WTC11 (cell line): ENCODE data around the gene ZBTB7C. TPM values are rescaled to one million over a fixed set of nuclear protein-coding genes. Genes with fewer than 3 reads are reported as not detected.

Experiments used
- EMX1 ChIP-seq: fragments of 250-450 bp; sonication (Bioruptor Pico); IDR thresholded peaks from 2 replicates; pipeline ENCODE4 v1.8.0; 2021; ENCODE audit warnings: mild to moderate bottlenecking
- GRHL2 ChIP-seq: fragments of 250-450 bp; sonication (Bioruptor Pico); IDR thresholded peaks from 2 replicates; pipeline ENCODE4 v1.8.0; 2022; ENCODE audit warnings: mild to moderate bottlenecking, moderate library complexity; ENCODE audit not compliant: insufficient replicate concordance, severe bottlenecking
- OVOL2 ChIP-seq: fragments of 250-450 bp; sonication (Bioruptor Pico); IDR thresholded peaks from 2 replicates; pipeline ENCODE4 v1.9.0; 2021; ENCODE audit warnings: mild to moderate bottlenecking, borderline replicate concordance
- ZNF121 ChIP-seq: sonication (generic); formaldehyde crosslinking; IDR thresholded peaks from 2 replicates; pipeline ENCODE4 v1.8.0; 2023; ENCODE audit warnings: missing genetic modification reagents
- ZNF396 ChIP-seq: fragments of 250-450 bp; sonication (Bioruptor Pico); IDR thresholded peaks from 2 replicates; pipeline ENCODE4 v1.8.0; 2021; ENCODE audit warnings: mild to moderate bottlenecking, moderate library complexity, borderline replicate concordance
- ZNF416 ChIP-seq: fragments of 250-450 bp; sonication (Bioruptor Pico); IDR thresholded peaks from 2 replicates; pipeline ENCODE4 v1.9.0; 2021; ENCODE audit warnings: mild to moderate bottlenecking, inconsistent platforms
- total RNA-seq: library from RNA; stranded (reverse); gene quantifications from 3 replicates; pipeline ENCODE4 v1.2.3, GENCODE V29; 2021
- TF ChIP-seq, protein P1 (sequence below): fragments of 250-450 bp; sonication (Bioruptor Pico); IDR thresholded peaks from 2 replicates; pipeline ENCODE4 v1.9.0; 2021; ENCODE audit warnings: mild to moderate bottlenecking, borderline replicate concordance
- TF ChIP-seq, protein P2 (sequence below): fragments of 250-450 bp; sonication (Bioruptor Pico); conservative IDR thresholded peaks from 2 replicates; pipeline ENCODE4 v1.9.0; 2021; ENCODE audit warnings: mild to moderate bottlenecking
- TF ChIP-seq, protein P3 (sequence below): sonication (generic); formaldehyde crosslinking; IDR thresholded peaks from 2 replicates; pipeline ENCODE4 v1.8.1; 2022; ENCODE audit warnings: mild to moderate bottlenecking, missing genetic modification reagents, moderate library complexity, borderline replicate concordance
- TF ChIP-seq, protein P4 (sequence below): sonication (generic); formaldehyde crosslinking; IDR thresholded peaks from 2 replicates; pipeline ENCODE4 v1.8.0; 2023; ENCODE audit warnings: mild to moderate bottlenecking, missing genetic modification reagents
- TF ChIP-seq, protein P5 (sequence below): sonication (generic); formaldehyde crosslinking; IDR thresholded peaks from 2 replicates; pipeline ENCODE4 v1.8.1; 2023; ENCODE audit warnings: mild to moderate bottlenecking, missing genetic modification reagents
- TF ChIP-seq, protein P6 (sequence below): sonication (generic); formaldehyde crosslinking; IDR thresholded peaks from 2 replicates; pipeline ENCODE4 v1.8.0; 2022; ENCODE audit warnings: mild to moderate bottlenecking, missing genetic modification reagents

ZBTB7C gene
- total RNA-seq, 1 experiment from 2014 or later = 0.48 TPM

DNA sequence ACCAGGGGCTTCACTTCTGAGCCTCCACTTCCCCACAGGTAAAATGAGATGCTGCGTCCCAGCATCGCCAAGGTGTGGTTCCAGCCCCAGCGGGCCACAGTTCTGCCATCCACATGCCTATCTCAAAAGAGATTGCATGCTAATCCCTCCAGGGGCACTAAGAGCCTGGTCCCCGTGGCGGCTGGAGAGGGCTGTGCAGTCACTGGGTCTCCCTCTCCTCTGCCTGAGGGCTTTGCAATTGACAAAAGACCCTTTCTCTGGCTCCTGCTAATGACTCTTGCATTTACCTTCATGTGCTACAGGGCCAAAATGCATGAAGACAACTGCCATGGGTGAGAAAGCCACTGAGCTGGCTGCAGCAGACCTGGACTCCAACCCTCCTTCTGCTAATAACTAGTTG lies 18.5 kb downstream of the ZBTB7C start (continued):
- TF ChIP-seq, protein P1, sequence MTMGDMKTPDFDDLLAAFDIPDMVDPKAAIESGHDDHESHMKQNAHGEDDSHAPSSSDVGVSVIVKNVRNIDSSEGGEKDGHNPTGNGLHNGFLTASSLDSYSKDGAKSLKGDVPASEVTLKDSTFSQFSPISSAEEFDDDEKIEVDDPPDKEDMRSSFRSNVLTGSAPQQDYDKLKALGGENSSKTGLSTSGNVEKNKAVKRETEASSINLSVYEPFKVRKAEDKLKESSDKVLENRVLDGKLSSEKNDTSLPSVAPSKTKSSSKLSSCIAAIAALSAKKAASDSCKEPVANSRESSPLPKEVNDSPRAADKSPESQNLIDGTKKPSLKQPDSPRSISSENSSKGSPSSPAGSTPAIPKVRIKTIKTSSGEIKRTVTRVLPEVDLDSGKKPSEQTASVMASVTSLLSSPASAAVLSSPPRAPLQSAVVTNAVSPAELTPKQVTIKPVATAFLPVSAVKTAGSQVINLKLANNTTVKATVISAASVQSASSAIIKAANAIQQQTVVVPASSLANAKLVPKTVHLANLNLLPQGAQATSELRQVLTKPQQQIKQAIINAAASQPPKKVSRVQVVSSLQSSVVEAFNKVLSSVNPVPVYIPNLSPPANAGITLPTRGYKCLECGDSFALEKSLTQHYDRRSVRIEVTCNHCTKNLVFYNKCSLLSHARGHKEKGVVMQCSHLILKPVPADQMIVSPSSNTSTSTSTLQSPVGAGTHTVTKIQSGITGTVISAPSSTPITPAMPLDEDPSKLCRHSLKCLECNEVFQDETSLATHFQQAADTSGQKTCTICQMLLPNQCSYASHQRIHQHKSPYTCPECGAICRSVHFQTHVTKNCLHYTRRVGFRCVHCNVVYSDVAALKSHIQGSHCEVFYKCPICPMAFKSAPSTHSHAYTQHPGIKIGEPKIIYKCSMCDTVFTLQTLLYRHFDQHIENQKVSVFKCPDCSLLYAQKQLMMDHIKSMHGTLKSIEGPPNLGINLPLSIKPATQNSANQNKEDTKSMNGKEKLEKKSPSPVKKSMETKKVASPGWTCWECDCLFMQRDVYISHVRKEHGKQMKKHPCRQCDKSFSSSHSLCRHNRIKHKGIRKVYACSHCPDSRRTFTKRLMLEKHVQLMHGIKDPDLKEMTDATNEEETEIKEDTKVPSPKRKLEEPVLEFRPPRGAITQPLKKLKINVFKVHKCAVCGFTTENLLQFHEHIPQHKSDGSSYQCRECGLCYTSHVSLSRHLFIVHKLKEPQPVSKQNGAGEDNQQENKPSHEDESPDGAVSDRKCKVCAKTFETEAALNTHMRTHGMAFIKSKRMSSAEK = no peak
- TF ChIP-seq, protein P2, sequence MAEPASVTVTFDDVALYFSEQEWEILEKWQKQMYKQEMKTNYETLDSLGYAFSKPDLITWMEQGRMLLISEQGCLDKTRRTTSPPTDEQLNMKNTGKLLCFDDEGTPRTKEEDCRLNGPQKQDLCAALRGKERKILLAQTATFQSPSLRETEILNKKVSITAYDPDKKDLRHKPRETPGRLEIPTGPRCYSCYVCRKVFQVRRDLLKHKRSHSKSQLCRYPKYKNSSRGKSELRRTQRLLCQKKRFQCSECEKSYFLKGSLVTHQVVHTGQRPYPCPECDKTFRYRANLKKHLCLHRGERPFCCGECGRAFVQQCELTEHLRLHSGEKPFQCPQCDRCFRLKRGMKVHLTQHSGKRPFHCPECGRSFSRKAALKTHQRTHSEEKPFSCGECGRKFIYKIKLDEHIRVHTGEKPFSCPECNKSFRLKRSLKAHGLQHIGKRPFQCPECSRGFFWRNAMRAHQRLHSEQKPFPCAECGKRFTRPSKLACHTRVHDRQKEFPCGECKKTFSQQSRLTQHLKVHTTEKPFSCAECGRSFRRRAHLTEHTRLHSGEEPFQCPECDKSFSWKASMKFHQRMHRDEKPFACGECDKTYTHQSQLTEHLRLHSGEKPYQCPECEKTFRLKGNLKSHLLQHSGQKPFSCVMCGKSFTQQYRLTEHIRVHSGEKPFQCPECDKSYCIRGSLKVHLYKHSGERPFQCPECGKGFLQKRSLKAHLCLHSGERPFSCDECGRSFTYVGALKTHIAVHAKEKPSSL (CRISPR knock-in tag) = no peak
- TF ChIP-seq, protein P3, sequence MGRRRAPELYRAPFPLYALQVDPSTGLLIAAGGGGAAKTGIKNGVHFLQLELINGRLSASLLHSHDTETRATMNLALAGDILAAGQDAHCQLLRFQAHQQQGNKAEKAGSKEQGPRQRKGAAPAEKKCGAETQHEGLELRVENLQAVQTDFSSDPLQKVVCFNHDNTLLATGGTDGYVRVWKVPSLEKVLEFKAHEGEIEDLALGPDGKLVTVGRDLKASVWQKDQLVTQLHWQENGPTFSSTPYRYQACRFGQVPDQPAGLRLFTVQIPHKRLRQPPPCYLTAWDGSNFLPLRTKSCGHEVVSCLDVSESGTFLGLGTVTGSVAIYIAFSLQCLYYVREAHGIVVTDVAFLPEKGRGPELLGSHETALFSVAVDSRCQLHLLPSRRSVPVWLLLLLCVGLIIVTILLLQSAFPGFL (CRISPR knock-in tag) = no peak
- TF ChIP-seq, protein P4, sequence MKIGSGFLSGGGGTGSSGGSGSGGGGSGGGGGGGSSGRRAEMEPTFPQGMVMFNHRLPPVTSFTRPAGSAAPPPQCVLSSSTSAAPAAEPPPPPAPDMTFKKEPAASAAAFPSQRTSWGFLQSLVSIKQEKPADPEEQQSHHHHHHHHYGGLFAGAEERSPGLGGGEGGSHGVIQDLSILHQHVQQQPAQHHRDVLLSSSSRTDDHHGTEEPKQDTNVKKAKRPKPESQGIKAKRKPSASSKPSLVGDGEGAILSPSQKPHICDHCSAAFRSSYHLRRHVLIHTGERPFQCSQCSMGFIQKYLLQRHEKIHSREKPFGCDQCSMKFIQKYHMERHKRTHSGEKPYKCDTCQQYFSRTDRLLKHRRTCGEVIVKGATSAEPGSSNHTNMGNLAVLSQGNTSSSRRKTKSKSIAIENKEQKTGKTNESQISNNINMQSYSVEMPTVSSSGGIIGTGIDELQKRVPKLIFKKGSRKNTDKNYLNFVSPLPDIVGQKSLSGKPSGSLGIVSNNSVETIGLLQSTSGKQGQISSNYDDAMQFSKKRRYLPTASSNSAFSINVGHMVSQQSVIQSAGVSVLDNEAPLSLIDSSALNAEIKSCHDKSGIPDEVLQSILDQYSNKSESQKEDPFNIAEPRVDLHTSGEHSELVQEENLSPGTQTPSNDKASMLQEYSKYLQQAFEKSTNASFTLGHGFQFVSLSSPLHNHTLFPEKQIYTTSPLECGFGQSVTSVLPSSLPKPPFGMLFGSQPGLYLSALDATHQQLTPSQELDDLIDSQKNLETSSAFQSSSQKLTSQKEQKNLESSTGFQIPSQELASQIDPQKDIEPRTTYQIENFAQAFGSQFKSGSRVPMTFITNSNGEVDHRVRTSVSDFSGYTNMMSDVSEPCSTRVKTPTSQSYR (CRISPR knock-in tag) = no peak
- TF ChIP-seq EMX1 = no peak
- TF ChIP-seq ZNF416 (CRISPR knock-in tag) = no peak
- TF ChIP-seq, protein P5, sequence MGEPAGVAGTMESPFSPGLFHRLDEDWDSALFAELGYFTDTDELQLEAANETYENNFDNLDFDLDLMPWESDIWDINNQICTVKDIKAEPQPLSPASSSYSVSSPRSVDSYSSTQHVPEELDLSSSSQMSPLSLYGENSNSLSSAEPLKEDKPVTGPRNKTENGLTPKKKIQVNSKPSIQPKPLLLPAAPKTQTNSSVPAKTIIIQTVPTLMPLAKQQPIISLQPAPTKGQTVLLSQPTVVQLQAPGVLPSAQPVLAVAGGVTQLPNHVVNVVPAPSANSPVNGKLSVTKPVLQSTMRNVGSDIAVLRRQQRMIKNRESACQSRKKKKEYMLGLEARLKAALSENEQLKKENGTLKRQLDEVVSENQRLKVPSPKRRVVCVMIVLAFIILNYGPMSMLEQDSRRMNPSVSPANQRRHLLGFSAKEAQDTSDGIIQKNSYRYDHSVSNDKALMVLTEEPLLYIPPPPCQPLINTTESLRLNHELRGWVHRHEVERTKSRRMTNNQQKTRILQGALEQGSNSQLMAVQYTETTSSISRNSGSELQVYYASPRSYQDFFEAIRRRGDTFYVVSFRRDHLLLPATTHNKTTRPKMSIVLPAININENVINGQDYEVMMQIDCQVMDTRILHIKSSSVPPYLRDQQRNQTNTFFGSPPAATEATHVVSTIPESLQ = no peak
- no peak for TF ChIP-seq ZNF396 (CRISPR knock-in tag)
- no peak for TF ChIP-seq ZNF121 (CRISPR knock-in tag)
- TF ChIP-seq GRHL2 (CRISPR knock-in tag) = no peak
- TF ChIP-seq, protein P6, sequence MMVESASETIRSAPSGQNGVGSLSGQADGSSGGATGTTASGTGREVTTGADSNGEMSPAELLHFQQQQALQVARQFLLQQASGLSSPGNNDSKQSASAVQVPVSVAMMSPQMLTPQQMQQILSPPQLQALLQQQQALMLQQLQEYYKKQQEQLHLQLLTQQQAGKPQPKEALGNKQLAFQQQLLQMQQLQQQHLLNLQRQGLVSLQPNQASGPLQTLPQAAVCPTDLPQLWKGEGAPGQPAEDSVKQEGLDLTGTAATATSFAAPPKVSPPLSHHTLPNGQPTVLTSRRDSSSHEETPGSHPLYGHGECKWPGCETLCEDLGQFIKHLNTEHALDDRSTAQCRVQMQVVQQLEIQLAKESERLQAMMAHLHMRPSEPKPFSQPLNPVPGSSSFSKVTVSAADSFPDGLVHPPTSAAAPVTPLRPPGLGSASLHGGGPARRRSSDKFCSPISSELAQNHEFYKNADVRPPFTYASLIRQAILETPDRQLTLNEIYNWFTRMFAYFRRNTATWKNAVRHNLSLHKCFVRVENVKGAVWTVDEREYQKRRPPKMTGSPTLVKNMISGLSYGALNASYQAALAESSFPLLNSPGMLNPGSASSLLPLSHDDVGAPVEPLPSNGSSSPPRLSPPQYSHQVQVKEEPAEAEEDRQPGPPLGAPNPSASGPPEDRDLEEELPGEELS (CRISPR knock-in tag) = no peak
- no peak for TF ChIP-seq OVOL2 (CRISPR knock-in tag)
